GM21786 (cell line): ENCODE measurements around the gene FALEC.

ENCODE experiments used
- ATAC-seq: cut with Tn5 transposase; IDR thresholded peaks from one replicate; pipeline ENCODE4 v1.9.1; 2021; ENCODE audit not compliant: unreplicated experiment

Gene FALEC

GRCh38 chr1:150511985-150512660 is 3.4 kb upstream of the FALEC start:
- ATAC-seq: no peak

GRCh38 chr1:150512846-150513245 is 2.7 kb upstream of the FALEC start:
- ATAC-seq: no peak

- no peak for ATAC-seq
Measured at GRCh38 chr1:150513351-150513791, 2.2 kb upstream of the FALEC start.

- ATAC-seq: no peak
Measured at GRCh38 chr1:150514260-150514659, 1.3 kb upstream of the FALEC start.

- no peak for ATAC-seq
Measured at GRCh38 chr1:150514913-150515327, 632 bp upstream of the FALEC start.

- ATAC-seq: no peak
Measured at GRCh38 chr1:150516050-150516591, 569 bp downstream of the FALEC start.

GRCh38 chr1:150516616-150517015 is 1.1 kb downstream of the FALEC start:
- ATAC-seq: no peak

- no peak for ATAC-seq
Measured at GRCh38 chr1:150521196-150521968, 5.8 kb downstream of the FALEC start.

GRCh38 chr1:150525348-150525747 is 9.8 kb downstream of the FALEC start:
- ATAC-seq: no peak

- no peak for ATAC-seq
Measured at GRCh38 chr1:150528196-150528595, 12.6 kb downstream of the FALEC start.

GRCh38 chr1:150529017-150529416 is 13.5 kb downstream of the FALEC start:
- no peak for ATAC-seq

GRCh38 chr1:150530491-150531159 is 15.1 kb downstream of the FALEC start:
- no peak for ATAC-seq

- ATAC-seq: no peak
Measured at GRCh38 chr1:150532860-150533259, 17.3 kb downstream of the FALEC start.

GRCh38 chr1:150534002-150534401 is 18.4 kb downstream of the FALEC start:
- no peak for ATAC-seq

- ATAC-seq: no peak
Measured at GRCh38 chr1:150535511-150536287, 20.1 kb downstream of the FALEC start.

GRCh38 chr1:150536836-150537731 is 21.5 kb downstream of the FALEC start:
- ATAC-seq: no peak

- ATAC-seq: no peak
Measured at GRCh38 chr1:150537732-150538684, 22.5 kb downstream of the FALEC start.

- ATAC-seq: no peak
Measured at GRCh38 chr1:150543500-150544143, 28.1 kb downstream of the FALEC start.
